Activated T-helper 2 cell treated with anti-CD3 and anti-CD28 coated beads, Interferon-gamma antibody, Interleukin-2, Interleukin-4, amounts not matched to agents 10 μg/mL and 5 μg/mL and 100 μg/mL, durations not matched to agents 14 hours and 24 hours and 36 hours (primary cell): ENCODE data around the gene TRIM15. TPM values are rescaled to one million over a fixed set of nuclear protein-coding genes. Genes with fewer than 3 reads are reported as not detected.
"Not testable (repeated sequence)": the region's sequence is repeated elsewhere in the genome, so short reads cannot be mapped to it uniquely, and the experiment has no call there.

Source experiments
- DNase-seq: peaks from one replicate; pipeline ENCODE4 v3.0.0; 2021; ENCODE audit warnings: low spot score
- H3K27ac Mint-ChIP-seq: one replicate; pipeline ENCODE4 v1.8.0; 2021; ENCODE audit warnings: mixed read lengths
- H3K27me3 Mint-ChIP-seq: one replicate; pipeline ENCODE4 v1.8.0; 2021; ENCODE audit warnings: low read depth, mixed read lengths
- H3K36me3 Mint-ChIP-seq: one replicate; pipeline ENCODE4 v1.8.0; 2021; ENCODE audit warnings: low read depth, mixed read lengths
- H3K4me1 Mint-ChIP-seq: one replicate; pipeline ENCODE4 v1.8.0; 2021; ENCODE audit warnings: low read depth, mixed read lengths
- H3K4me3 Mint-ChIP-seq: one replicate; pipeline ENCODE4 v1.8.0; 2021; ENCODE audit warnings: low read depth, mild to moderate bottlenecking, moderate library complexity, mixed read lengths
- H3K9me3 Mint-ChIP-seq: one replicate; pipeline ENCODE4 v1.8.0; 2021; ENCODE audit warnings: mixed read lengths
- intact Hi-C: fragments of 100-400 bp; cut with micrococcal nuclease; formaldehyde crosslinking; loops from one replicate; pipeline ENCODE4 v1.15.1; 2023
- total RNA-seq: library from RNA; stranded (reverse); gene quantifications from 2 replicates; pipeline ENCODE4 v1.2.3, GENCODE V29; 2022

The TRIM15 gene
- total RNA-seq, 1 donor from 2014 or later = 0.46 TPM

DNA sequence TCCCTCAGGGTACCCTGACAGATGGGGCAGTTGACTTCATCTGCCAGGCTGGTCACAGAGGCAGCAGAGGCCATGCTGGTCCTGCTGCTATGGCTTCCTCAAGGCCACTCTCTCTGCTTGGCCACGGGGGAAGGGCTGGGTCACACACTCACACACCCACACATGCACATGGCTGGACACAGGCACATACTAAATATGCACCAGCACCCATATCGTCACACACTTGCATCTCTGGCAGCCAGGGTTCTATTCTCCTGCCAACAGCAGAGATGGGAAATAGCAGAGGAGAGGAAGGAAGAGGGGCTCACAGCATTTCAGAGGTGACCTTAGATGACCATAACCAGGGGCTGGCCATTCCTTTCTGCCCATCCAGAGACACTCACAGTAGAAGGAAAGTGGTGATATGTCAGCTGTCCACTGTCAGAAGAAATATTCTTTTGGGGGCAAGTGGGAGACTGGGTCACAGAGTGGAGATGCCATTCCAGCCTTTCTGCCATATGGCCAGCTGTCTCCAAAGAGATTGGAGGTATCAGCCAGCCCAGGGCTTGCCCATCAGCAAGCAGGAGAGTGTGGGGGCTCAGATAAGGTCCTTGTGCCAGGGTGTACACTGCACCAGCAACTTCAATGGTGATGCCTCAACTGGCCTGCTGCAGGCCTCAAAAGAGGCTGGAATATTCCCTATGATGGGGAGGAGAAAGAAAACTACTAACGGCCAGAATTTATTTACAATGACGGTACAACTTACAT is 2.4 kb upstream of the TRIM15 start, which contains the start of gene TRIM10:
Gene TRIM10, minus strand, starts transcription at position 427 of the 747 bp plus-strand sequence. Its CDS starts 353 bp downstream, at position 74.
- Mint-ChIP-seq H3K4me1 (peaks cover 17% of the 10 kb centered on the region), H3K27ac (no peak within 1 kb of the TSS)

DNA sequence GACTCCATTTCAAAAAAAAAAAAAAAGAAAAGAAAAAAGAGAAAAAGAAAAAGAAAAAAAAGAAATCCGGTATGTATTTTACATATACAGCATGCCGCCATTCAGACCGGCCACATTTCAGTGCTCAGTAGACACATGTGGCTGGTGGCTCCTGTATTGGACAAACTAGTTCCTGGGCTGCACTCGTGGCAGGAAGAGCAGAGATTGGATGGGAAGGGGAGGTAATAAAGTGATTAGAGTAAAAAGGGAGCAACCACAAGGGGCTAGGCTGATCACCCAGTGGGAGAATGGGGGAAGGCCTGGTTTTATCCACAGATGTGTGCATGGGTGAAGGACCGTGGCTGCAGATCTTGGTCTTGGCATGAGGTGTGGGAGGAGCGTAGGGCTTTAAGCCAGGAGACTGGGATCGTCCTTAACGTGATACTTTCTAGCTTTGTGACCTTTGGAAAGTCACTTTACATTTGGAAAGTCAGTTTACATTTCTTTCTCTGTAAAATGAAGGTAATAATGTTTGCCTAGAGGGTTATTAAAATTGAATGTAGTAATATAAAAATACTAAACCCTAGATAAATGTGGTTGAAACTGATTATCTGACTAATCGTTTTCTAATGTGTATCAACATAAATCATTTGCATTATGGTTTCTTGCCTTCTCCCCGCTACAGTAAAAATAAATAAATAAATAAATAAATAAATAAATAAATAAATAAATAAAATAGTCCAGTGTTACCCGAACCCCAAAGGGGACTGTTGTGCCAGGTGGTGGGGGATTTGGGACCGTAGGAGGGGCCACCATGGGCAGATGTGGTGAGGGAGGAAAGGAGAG is 869 bp upstream of the TRIM15 start:
- Mint-ChIP-seq H3K4me3 (no peak overlapping the region), H3K36me3 (no peaks in the 10 kb centered on the region), H3K27ac (no peak overlapping the region), H3K9me3 (no peaks in the 10 kb centered on the region), H3K27me3 (no peaks in the 10 kb centered on the region), H3K4me1 (peaks cover 25% of the 10 kb centered on the region)
- intact Hi-C loops = no loop called here
- DNase-seq = no peak

More for the DNA sequence above, 2.4 kb upstream of the TRIM15 start, which contains the start of gene TRIM10:
- no peaks in the 10 kb centered on the region for H3K9me3 Mint-ChIP-seq
- H3K27me3 Mint-ChIP-seq = no peaks in the 10 kb centered on the region
- no peaks in the 10 kb centered on the region for H3K36me3 Mint-ChIP-seq
- no peak within 1 kb of the TSS for H3K4me3 Mint-ChIP-seq
- intact Hi-C loops = no loop called here
- DNase-seq = no peak

DNA sequence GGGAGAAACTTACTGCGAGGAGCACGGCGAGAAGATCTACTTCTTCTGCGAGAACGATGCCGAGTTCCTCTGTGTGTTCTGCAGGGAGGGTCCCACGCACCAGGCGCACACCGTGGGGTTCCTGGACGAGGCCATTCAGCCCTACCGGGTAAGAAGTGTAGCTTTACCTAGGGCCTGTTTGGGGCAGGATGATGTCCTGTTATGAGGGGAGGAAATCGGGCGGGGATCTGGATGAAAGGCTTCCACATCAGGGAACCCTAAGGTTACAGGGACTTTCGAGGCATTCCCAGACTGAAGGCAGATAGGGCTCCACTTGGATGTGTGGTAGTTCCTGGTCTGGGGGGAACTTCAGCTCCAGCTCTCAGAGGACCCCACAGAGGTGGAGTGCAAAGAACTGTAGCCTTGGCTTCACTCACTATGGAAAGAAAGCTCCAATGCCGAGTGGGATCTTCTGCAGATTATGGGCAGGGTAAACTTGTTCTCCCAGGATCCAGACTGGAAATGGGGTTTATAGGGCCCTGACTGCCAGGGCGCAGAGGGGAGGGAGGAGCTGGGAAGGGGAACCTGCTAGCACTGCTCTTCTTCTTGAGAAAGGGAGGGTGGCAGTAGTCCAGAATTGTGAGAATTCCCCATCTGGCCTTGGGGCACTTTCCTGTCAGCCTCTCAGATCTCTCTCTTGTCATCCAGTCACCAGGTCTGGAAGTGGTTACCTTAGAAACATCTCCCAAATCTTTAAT is 740 bp downstream of the TRIM15 start:
- peaks cover 23% of the 10 kb centered on the region for H3K4me1 Mint-ChIP-seq
- peak; percentile 6 for DNase-seq
- no peaks in the 10 kb centered on the region for H3K9me3 Mint-ChIP-seq
- no peak overlapping the region for H3K4me3 Mint-ChIP-seq
- H3K27ac Mint-ChIP-seq = no peak overlapping the region
- intact Hi-C loops = no loop called here
- H3K27me3 Mint-ChIP-seq = peaks cover 3% of the 10 kb centered on the region
- no peaks in the 10 kb centered on the region for H3K36me3 Mint-ChIP-seq

DNA sequence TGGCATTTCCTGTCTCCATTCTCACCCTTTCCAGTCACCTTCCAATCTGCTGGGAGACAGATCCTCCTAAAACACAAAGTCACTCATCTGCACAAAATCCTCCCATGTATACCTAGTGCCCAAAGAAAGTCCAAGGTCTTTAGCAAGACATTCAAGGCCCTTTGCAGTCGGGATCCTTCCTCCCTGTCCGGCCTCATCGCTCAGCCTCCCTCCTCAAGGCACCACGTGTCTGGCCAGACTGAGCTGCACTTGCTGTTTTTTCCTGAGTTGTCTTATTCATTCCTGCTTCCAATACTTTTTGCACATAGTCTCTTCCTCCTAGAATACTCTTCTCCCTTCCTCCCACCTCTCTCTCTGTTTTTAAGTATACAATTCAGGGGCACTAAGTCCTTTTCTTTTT is 1.4 kb downstream of the TRIM15 start:
- peaks cover 3% of the 10 kb centered on the region for H3K27me3 Mint-ChIP-seq

DNA sequence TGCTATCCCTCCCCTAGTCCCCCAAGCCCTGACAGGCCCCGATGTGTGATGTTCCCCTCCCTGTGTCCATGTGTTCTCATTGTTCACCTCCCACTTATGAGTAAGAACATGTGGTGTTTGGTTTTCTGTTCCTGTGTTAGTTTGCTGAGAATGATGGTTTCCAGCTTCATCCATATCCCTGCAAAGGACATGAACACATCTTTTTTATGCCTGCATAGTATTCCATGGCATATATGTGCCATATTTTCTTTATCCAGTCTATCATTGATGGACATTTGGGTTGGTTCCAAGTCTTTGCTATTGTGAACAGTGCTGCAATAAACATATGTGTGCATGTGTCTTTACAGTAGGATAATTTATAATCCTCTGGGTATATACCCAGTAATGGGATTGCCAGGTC is 1.9 kb downstream of the TRIM15 start:
- H3K9me3 Mint-ChIP-seq, H3K27me3 Mint-ChIP-seq, H3K27ac Mint-ChIP-seq, DNase-seq, H3K4me3 Mint-ChIP-seq, H3K36me3 Mint-ChIP-seq, intact Hi-C loops: not testable (repeated sequence)
- peaks cover 28% of the 10 kb centered on the region for H3K4me1 Mint-ChIP-seq

More for the DNA sequence above, 1.4 kb downstream of the TRIM15 start:
- no peak for DNase-seq
- Mint-ChIP-seq H3K4me1 (peaks cover 25% of the 10 kb centered on the region), H3K36me3 (no peaks in the 10 kb centered on the region), H3K9me3 (no peaks in the 10 kb centered on the region), H3K4me3 (no peak overlapping the region), H3K27ac (no peak overlapping the region)
- intact Hi-C loops = no loop called here

DNA sequence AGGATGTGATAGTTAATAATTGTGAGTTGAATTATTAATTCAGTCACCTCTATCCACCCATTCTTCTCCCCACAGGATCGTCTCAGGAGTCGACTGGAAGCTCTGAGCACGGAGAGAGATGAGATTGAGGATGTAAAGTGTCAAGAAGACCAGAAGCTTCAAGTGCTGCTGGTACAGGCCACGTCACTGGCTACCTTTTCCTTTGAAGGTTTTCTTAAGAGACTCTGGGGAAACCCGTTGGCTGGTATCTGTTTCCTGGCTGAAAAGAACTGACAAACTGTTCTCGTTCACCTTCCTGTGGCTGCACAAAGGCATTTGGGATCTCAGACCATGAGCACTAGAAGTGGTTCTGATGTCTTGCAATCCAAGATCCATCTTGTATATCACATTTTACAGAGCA is 3.8 kb downstream of the TRIM15 start:
- Mint-ChIP-seq H3K27ac (no peak overlapping the region), H3K4me1 (peaks cover 30% of the 10 kb centered on the region), H3K4me3 (no peak overlapping the region), H3K9me3 (no peaks in the 10 kb centered on the region), H3K27me3 (peaks cover 20% of the 10 kb centered on the region), H3K36me3 (no peaks in the 10 kb centered on the region)
- intact Hi-C loops = no loop called here
- peak; percentile 8 for DNase-seq

DNA sequence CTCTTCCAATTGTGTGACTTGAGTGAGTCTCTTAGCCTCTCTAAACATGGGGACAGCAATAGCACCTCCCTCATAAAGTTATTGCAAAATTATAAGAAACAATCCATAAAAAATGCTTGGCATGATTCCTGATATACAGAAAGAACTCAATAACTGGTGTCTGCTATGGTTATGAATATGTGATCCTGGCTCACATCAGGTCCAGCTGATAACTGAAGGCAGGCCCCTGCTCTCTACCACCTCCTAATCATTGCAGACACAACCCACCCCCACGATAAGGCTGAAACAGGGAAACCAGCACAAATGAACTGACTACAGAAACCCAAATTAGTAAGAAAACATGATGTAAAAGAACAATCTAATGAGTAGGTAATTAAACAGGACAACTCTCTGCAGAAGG is 5.4 kb downstream of the TRIM15 start:
- Mint-ChIP-seq H3K27me3 (peaks cover 30% of the 10 kb centered on the region), H3K4me3 (no peak overlapping the region), H3K9me3 (no peaks in the 10 kb centered on the region), H3K27ac (no peak overlapping the region), H3K36me3 (no peaks in the 10 kb centered on the region), H3K4me1 (peaks cover 26% of the 10 kb centered on the region)
- DNase-seq = no peak
- intact Hi-C loops = no loop called here

DNA sequence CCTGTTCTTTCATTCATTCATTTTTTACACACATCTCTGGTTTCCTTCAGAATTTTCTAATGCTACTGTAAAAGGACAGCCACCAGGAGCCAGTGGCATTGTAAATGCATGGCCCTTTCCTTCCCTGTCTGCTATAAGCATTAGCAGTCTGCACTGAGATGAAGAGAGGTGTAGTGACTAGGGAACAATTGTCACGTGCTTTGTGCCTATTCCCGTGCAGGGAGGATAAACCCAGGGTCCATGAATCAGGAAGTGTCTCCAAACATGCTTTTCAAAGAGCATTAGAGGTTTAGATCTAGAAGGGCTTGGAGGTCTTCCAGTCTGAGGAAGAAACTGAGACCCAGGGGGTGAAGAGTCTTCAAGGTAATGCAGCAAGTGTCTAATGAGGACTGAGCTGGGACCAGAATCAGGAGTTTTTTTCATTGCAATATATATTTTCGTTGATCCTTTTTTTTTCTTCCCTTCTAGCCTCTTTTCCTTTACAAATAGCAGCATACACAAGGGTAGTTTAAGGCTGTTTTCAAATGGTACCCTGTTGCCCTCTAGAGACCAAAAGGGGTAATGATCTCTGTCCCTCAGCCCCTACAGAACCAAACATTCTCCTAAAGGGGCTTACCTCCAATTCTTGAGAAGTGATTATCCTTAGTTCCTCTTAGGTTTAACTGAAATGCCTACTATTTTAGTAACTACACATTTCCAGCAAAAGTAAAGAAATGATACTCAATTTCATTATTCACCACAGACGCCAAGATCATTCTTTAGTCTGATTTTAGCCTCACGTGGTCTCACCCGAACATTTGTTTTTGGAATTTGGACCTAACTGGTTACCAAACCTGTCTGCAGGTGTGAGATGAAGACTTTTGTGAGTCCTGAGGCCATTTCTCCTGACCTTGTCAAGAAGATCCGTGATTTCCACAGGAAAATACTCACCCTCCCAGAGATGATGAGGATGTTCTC is 6.6 kb downstream of the TRIM15 start:
- peaks cover 38% of the 10 kb centered on the region for H3K27me3 Mint-ChIP-seq
- peak; percentile 8 for DNase-seq

DNA sequence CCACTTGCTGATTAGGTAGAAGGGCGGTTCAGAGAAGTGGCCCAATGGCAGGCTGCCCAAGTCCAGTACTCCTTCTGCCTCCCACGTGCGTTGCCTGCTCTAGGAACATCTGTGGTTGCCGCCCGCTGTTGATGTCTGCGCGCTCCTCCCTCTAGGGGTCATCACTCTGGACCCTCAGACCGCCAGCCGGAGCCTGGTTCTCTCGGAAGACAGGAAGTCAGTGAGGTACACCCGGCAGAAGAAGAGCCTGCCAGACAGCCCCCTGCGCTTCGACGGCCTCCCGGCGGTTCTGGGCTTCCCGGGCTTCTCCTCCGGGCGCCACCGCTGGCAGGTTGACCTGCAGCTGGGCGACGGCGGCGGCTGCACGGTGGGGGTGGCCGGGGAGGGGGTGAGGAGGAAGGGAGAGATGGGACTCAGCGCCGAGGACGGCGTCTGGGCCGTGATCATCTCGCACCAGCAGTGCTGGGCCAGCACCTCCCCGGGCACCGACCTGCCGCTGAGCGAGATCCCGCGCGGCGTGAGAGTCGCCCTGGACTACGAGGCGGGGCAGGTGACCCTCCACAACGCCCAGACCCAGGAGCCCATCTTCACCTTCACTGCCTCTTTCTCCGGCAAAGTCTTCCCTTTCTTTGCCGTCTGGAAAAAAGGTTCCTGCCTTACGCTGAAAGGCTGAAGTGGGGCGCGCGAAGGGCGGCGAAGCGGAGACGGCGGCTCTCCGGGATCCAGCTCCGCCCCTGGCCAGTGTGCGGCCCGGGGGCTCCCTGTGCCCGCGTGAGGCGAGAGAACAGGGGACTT is 8.5 kb downstream of the TRIM15 start:
- no peaks in the 10 kb centered on the region for H3K36me3 Mint-ChIP-seq
- no peak overlapping the region for H3K4me3 Mint-ChIP-seq

More for the DNA sequence above, 6.6 kb downstream of the TRIM15 start:
- Mint-ChIP-seq H3K36me3 (no peaks in the 10 kb centered on the region), H3K4me3 (no peak overlapping the region), H3K4me1 (peaks cover 23% of the 10 kb centered on the region), H3K9me3 (no peaks in the 10 kb centered on the region), H3K27ac (no peak overlapping the region)
- intact Hi-C loops = loop anchor here (1.0 to 2.0 kb wide), 3 partner anchors 39 to 67 kb away; partner anchors contain the start of gene TRIM26

DNA sequence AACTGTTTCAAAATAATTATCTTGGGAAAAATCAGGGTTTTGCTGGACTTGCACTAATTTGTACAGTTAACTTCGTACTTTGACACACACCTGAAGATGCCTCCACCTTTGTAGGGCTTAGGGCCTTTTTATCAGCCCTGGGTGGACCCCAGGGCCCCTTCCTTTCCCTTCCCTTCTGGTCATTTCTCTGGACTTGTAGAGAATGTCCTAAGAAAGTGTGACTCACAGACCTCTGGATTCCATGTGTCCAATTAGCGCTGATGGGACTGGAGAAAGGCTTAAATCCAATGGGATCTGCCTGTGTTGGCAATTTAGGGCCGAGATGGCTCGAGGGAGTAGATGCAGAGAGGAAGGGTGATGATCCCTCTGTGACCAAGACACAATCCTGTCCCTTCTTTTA is 9.3 kb downstream of the TRIM15 start:
- DNase-seq = no peak
- Mint-ChIP-seq H3K36me3 (no peaks in the 10 kb centered on the region), H3K4me1 (peaks cover 19% of the 10 kb centered on the region), H3K4me3 (no peak overlapping the region), H3K27ac (no peak overlapping the region), H3K27me3 (peaks cover 62% of the 10 kb centered on the region), H3K9me3 (no peaks in the 10 kb centered on the region)
- intact Hi-C loops = no loop called here

More for the DNA sequence above, 8.5 kb downstream of the TRIM15 start:
- Mint-ChIP-seq H3K9me3 (no peaks in the 10 kb centered on the region), H3K4me1 (peaks cover 26% of the 10 kb centered on the region), H3K27me3 (peaks cover 54% of the 10 kb centered on the region), H3K27ac (no peak overlapping the region)
- intact Hi-C loops = loop anchor here (2.0 kb wide), 1 partner anchor 41 kb away; no protein-coding TSS in a partner anchor
- peak; percentile 8 for DNase-seq

DNA sequence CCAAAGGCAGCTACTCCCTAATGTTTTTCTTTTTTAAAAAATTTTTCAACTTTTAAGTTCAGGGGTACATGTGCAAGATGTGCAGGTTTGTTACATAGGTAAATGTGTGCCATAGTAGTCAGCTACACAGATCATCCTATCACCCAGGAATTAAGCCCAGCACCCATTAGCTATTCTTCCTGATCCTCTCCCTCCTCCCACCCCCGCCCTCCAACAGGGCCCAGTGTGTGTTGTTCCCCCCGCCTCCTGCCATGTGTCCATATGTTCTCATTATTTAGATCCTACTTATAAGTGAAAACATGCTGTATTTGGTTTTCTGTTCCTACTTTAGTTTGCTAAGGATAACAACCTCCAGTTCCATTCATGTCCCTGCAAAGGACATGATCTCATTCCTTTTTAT is 12.4 kb downstream of the TRIM15 start:
- H3K27me3 Mint-ChIP-seq = peaks cover 64% of the 10 kb centered on the region
- DNase-seq = no peak
- H3K27ac Mint-ChIP-seq = no peak overlapping the region
- peaks cover 14% of the 10 kb centered on the region for H3K9me3 Mint-ChIP-seq
- intact Hi-C loops = no loop called here
- H3K4me1 Mint-ChIP-seq = peaks cover 8% of the 10 kb centered on the region
- H3K36me3 Mint-ChIP-seq = no peaks in the 10 kb centered on the region
- H3K4me3 Mint-ChIP-seq = no peak overlapping the region
